NCI-H2227 treated with DMSO at 0.1 percent for 48 hours (cell line): ENCODE data around the gene MED13.
"Not testable (repeated sequence)": the region's sequence is repeated elsewhere in the genome, so short reads cannot be mapped to it uniquely, and the experiment has no call there.

Experiments used
- DNase-seq: peaks from one replicate; lab custom pipeline; 2025; lab: John Stamatoyannopoulos, UW

MED13 gene

DNA sequence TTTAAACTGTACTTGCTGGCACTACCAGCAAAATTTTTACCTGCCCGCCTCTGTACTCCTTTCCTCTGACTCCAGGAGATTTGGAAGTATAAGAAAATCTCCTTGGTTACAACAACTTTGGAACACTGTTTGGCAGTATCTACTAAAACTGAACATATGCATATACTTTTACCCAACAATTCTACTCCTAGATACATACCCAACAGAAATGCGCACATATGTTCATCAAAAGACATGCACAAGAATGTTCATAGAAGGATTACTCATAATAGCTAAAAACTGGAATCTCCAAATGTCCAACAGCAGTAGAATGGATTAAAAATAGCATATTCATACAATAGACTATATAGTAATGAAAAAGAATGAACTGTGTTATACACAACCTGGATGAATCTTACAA lies 21.7 kb upstream of the MED13 start:
- no peak for DNase-seq

DNA sequence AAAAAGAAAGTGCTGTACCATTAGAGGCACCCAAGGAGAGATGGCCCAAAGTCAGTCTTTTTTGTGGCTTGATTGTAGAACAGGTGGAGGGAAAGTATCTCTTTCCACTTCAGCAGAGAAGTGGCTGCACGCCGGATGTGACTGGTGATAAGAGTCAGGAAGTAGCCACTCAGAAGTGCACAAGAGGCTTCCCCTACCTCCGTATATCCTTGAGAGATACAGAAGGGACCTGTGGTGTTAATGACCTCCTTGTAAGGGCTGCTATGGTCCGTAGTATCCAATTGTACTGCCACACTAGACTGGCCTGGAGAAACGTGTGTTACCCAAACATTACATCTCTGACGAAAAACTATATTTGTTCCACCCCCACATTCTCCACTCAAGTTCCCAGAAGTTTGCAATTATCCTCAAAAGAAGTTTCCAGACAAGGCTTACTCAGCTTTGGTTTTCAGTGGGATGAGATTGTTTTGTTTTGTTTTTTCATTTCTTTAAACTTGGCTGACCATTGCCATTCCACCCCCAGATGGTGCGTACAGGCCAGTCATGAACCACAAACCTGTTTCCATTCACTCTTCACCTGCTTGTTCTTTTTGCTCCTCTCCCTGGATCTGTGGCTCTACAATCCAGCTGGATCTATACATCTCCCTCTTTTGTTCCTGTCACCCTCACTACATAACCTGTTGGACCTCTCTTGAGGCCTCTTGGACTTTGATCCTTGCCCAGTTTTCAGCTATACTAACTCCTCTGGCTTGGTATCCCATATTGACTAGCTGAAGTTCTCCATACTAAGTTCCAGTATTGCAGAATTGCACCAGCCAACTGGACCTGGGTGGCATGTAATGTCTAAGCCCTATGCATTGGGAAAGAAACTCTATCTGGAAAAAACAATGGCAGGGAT lies 20.7 kb upstream of the MED13 start:
- DNase-seq: no peak

DNA sequence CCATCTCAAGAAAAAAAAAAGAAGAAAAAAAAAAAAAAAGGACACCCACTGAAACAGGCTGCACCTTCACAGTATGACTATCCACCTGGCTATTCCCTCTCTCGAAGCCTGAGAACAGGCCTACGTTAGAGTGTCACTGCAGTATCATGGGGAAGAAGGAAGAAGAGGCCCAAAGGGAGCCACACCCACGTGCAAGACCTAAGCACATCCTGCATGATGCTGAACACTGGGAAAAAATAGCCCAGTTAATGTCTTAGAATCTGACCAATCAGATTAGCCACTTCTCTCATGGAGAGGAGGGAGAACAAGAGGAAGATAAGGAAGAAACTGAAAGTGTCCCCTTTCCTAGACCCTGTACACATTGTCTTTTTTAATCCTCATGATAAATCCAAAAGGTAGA lies 19.5 kb upstream of the MED13 start:
- no peak for DNase-seq

DNA sequence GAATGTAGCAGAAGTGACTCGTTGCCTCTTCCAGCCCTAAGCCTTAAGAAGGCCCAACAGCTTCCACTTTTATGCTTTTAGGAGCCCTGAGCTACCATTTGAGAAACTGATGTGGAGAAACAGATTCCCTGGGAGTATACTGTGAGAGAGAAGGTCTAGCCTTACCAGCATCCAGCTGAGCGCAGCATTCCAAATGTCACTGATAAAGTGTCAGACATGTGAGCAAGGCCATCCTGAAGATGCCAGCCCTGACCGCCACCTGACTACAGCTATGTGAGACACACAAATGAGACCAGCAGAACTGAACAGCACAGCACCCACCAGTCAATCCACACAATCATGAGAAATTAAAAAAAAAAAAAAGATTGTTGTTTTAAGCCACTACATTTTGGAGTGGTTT lies 18.6 kb upstream of the MED13 start:
- no peak for DNase-seq

DNA sequence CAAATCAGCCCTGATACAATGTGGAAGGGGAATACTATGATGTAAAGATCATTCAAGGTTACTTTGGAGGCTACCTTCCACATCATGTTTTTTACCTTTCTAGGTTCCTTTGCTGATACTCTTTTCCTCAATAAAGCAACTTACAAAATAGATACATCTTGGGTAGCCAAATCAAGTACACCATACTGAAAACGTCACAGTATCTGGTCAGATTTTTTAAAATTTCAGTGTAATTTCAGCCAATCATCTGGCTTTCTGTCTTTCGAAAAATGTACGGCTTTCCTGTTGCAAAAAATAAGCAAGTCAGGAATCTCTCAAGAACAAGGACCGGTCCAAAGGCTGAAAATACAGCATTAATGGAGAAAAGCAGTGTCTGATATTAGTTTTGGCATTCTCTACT lies 15.6 kb upstream of the MED13 start:
- DNase-seq: no peak

DNA sequence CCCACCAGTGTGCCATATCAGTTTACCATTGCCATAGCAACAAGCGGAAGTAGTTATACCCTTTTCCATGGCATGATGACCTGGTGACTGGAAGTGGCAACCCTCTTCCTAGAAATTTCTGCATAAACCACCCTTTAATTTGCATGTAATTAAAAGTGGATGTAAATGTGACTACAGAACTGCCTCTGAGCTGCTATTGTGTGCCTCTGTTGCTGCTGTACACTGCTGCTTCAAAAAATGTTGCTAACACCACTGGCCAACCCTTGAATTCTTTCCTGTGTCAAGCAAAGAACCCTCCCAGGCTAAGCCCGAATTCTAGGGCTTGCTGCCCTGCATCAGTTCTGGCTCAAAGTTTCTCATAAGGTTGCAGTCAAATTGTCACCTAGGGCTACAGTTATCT lies 12.9 kb upstream of the MED13 start:
- DNase-seq: no peak

DNA sequence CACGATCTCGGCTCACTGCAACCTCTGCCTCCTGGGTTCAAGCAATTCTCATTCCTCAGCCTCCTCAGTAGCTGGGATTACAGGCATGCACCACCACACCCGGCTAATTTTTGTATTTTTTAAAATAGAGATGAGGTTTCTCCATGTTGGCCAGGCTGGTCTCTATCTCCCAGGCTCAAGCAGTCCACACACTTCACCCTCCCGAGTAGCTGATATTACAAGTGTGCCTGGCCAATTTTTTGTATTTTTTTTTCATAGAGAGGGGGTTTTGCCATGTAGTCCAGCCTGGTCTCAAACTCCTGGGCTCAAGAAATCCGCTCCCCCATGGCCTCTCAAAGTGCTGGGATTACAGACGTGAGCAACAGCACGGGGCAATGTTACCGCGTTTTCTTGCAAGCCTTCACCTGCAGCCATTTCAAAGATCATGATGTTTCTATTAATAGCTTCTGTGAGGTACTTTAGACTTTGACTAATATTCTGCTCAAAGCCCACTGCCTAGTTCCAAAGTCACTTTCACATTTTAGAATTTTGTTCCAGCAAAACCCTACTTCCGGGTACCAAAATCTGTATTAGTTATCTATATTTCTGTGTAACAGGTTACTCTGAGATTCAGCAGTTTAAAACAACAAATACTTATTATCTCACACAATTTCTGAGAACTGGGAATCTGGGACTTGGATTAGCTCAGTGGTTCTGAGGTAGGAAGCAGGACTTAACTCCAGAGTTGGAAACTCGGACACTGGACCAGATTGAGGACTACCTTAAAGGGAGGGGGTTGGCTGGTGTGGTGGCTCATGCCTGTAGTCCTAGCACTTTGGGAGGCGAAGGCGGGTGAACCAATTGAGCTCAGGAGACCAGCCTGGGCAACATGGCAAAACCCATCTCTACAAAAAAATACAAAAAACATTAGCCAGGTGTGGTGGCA lies 12.0 kb upstream of the MED13 start:
- no peak for DNase-seq

DNA sequence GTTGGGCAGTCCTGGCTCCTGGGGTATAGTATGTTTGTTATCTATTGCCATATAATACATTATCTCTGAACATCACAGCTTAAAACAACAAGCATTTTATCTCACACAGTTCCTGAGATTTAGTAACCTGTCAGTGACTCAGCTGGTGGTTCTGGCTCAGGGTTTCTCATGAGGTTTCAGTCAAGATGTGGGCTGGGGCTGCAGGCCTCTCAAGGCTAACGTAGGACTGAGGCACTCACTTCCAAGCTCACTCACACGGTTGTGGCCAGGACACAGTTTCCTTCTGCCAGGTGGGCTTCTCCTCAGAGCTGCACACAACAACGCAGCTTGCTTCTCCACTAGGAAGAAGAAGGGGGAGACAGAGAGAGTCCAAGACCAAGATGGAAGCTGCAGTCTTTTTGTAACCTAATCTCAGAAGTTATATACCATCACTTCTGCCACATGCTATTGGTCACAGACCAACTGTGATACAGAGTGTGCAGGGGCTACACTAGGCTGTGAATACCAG lies 10.3 kb upstream of the MED13 start:
- no peak for DNase-seq

DNA sequence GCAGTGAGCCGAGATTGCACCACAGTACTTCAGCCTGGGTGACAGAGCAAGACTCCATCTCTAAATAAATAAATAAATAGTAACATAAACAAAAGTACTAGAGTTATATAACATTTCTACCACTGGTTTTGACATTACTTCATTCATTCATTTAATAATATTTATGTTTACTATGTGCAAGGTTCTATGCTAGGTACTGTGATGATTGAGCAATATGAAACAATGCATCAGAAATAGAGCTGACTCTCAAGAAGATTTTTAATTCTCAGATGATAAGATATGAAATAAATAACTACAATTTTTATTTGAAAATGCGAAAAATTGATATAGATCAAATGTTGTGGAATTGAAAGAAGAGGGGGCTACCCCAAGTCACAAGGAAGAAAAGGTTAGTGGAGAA lies 8.9 kb upstream of the MED13 start:
- DNase-seq: no peak

DNA sequence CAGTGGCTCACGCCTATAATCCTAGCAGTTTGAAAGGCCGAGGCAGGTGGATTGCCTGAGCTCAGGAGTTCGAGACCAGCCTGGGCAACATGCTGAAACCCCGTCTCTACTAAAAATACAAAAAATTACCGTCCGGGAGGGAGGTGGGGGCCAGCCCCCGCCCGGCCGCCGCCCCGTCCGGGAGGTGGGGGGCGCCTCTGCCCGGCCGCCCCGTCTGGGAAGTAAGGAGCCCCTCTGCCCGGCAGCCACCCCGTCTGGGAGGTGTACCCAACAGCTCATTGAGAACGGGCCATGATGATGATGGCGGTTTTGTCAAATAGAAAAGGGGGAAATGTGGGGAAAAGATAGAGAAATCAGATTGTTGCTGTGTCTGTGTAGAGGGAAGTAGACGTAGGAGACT lies 7.8 kb upstream of the MED13 start:
- not testable (repeated sequence) for DNase-seq

DNA sequence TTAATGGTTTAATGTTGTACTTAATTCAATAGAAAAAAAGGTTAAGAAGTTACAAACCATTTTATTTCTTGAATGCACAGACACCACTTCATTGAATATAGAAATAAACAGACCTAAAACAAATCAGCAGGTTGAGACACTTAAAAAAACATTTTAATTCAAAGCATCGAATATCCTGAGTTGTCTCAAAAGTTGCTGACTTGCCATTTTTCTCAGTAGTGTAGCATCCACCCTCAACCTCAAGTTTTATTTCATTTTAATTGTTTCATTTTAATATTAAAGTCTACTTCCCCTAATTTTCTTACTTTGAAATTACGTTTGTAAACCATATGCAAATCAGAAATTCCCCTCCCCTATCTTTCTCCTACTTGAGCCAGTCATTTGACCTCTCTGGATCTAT lies 5.8 kb upstream of the MED13 start:
- DNase-seq: no peak

DNA sequence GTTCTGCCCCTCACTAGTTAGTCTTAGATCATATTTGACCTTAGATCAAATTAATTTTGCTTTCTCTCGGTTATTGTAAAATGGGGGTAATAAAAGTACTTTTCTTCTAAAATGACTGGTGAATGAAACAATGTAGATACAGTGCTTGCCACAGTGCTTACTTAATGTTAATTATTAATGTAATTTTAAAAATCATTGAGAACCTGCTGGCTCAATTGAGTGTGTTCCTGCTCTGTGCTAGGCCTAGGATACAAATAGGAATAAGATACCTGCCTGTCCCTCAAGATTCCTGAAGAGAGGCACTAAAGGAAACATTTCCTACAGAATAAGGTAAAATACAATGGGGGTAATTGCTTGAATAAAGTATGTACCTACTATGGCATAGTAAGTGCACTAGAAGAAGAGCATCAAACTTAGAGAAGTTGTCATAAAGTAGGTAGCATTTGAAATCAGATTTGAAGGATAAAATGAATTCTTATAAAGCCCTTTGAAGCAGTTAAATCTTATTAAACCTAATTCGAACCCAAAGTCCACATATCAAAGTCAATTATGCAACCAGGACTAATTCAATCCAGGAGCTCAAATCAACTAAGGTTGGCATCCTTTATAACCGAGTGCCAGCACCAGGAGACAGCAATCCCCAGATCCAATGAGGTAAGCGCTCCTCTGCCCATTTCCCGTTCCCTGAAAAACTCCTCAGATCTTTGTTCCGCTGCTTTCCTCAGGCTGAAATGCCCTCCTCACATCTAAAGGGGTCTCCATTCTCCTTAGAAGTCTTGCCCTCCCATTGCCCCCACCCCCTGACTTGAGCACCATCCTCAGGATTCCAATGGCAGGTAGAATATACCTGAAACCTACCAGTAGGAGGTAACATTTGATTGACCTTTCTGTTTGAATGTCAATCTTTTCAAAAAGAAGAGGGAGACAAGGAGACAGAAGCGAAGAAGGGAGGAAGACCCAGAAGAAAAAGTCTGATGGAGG lies 2.4 kb upstream of the MED13 start:
- no peak for DNase-seq

DNA sequence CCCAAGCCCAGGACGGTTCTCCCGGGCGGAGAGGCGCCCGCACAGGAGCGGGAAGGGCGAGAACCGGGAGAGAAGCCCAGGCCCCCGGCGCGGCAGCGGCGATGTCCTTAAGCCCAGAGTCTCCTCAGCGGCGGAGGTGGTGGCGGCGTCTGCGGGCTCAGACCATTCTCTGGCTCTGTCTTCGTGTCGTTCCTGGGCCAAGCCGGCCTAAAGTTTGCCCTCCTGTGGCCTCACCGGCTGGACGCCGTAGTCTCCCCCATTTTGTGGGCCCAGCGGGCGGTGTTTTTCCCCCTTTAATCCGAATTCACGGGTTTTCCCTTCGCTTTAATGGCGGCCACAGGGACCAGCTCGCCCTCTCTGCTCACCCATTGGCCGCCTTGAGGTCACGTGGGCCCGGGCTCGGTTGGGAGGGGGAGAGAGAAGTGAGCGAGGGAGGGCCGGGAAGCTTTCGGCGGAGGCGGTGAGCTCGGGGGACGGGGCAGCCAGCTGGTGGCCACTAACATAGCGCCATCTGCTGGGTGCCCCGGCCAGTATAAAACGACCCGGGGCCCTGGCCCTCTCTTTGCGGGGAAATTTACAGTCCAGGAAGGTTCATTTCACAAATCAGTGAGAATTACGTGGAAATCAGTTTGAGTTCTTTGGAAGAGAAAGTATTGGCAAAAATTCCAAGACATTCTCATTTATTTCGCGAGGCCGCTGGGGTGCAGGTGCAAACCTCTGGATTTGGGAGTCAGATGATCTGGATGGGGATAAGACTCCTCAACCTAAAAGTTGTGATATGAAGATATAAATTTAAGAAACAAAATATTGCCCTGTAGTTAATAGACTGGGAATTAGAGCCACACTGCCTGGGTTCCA lies 762 bp upstream of the MED13 start:
- DNase-seq: peak; percentile 94

DNA sequence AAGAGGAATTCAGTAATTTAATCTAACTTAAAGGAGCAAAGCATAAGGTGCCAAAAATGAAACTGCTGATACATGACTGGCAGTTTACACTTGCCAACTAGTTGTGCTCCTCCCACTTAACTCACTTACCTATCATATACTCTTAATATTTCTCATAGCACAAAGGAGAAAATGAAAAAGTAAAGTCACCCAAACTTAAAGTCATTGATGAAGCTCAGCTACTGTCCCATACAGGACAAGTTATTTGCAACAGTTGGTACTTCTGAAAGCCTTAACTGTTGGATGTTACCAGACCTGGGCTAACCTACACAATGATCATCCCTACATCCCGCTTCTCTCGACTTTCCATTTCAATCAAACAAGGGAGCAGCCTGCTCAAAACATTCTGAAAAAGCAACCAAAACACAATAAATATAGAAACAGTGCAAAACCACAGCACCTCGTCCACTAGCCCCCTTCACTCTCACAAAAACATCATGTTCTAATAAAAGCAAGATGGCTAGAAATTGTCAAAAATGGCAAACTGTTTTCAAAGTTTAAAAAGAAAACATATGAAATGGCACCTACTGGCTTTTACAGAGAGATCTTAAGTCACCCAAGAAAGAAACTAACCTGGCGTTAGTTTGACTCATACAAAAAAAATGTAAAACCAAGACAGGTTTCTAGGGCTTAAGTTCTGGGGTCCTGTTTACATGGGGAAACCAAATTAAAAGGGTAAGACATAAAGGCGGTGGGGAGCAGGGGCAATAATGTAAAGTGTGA lies 868 bp downstream of the MED13 start:
- no peak for DNase-seq

DNA sequence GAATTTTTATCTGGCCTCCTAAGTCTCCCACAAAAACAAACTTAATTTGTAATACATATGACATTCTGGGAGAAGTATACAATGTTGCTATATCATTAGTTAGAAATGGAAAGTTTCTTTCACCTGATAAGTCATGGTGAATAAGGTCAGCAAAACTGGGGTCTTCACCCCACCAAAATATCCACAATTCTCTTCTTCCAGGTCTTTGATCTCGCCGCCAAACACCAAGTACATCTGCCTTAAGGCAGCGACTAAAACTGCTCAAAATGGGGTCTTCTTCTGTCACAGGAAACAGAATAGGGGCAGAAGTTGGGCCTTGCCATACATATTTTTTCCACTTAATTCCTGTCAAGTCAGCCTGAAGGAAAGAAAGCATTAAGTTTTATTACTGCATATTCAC lies 2.1 kb downstream of the MED13 start:
- no peak for DNase-seq

DNA sequence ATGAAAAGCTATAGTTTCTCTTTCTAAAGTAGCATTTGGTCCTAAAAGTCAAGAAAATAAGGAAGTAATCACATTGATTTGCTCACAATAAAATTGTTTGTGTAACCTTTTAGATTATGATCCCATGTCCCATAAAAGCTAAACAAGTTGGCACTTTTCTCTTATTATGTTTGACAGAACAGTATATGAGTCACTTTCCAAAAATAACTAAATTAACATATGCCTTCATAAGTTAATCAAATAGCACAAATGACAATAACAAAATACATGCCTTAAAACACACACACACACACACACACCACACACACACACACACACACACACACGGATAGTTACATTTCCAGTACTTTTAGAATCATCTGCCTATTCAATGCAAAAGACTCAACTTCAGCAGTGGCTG lies 2.8 kb downstream of the MED13 start:
- DNase-seq: no peak

DNA sequence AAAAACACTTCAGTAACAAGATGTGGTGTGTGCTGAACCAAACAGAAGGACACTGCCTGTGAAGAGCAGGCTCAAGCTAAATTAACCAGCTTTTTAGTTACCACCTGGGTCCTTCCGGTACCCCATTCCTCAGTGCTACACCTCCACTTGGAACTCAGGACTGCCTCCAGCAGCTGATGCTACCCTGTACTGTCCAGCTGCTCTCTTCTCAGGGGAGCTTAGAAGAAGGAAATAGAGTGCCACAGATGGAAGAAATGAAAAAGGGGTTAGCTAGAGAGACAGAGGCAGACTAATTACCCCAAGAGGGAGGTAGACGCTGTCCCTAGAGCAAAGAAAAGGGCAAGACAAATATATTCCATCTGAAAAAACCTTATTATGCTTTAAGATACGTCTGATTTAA lies 5.7 kb downstream of the MED13 start:
- no peak for DNase-seq

DNA sequence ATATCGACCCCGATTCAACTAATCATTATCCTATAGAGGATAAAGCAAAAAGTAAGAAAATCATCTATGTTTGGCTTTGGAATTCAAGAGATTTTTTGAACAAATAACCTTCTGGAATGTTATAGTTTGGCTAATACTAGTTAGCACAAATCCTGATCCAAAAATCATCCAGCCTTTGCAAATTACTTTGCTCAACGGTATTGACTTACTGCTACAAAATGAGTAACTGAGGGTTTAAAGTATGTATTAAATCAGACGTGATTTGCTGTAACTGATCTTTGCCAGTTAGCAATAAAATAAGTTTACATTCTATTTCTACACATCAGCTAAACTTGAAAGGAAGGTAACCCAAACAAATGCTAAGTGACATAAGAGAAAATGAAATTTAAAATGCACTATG lies 6.5 kb downstream of the MED13 start:
- DNase-seq: no peak

DNA sequence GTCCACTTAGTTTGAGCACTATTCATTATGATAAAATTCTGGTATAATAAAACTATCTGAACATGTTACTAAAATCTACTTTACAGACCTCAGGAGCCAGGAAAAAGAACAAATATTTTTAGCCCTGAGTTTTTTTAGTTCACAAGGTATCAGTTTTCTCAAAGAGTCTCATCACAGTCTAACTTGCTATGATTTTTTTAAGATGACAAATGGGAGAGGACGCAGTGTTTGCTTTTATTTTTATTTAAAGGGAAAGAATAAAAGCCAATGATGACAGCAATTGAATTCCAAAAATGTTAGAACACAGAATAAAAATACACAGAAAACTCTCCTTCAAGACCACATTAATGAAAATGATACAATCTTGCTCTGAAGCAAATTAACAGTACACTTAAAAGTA lies 7.4 kb downstream of the MED13 start:
- DNase-seq: no peak

DNA sequence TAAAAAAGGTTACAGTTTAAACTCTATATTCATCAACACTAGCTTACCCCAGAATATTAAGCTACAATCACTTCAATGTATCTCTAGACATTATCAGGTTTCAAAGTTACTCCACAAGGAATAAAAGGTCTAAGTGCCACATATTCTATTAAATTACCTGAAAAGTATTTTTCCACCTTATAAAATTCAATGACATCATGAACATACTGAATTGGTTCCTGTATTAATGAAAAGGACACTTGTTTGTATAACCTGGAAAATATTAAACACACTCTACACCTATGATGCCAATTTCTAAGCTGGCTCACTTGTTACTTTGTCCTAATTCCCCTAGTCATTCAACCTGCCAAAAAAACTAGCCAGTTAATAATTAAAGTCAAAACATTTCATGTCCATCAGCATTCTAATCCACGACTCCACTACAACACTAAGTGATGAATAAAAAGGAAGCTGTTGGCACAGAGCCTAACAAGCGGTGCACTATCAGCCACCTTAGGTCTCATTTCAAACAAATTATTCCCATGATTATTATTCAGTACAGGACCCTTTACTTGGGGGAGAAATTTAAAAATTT lies 12.2 kb downstream of the MED13 start:
- DNase-seq: no peak
